Lower lobe of right lung (tissue), 2 donors: ENCODE data around the gene B9D2. TPM values are rescaled to one million over a fixed set of nuclear protein-coding genes. Genes with fewer than 3 reads are reported as not detected.

Experiments
- ATAC-seq, 2 donors: fragments of 200-7000 bp; cut with Tn5 transposase; one replicate each; pipeline ENCODE4 v1.9.1; 2020 to 2022; ENCODE audit warnings: mild to moderate bottlenecking in 2 of 2, moderate library complexity in 2 of 2
- DNase-seq: peaks from one replicate; pipeline ENCODE4 v3.0.0-alpha.2; 2020
- H3K27ac ChIP-seq: fragments of 200-600 bp; one replicate; pipeline ENCODE4 v1.8.0; 2022
- H3K27me3 ChIP-seq: fragments of 200-600 bp; one replicate; pipeline ENCODE4 v1.8.0; 2022; ENCODE audit warnings: low read depth
- H3K36me3 ChIP-seq: fragments of 200-600 bp; one replicate; pipeline ENCODE4 v1.8.0; 2022; ENCODE audit warnings: mild to moderate bottlenecking
- H3K4me1 ChIP-seq: fragments of 200-600 bp; one replicate; pipeline ENCODE4 v1.8.0; 2022
- H3K4me3 ChIP-seq: fragments of 200-600 bp; one replicate; pipeline ENCODE4 v1.8.0; 2022; ENCODE audit warnings: mild to moderate bottlenecking
- H3K9me3 ChIP-seq: fragments of 200-600 bp; one replicate; pipeline ENCODE4 v1.8.0; 2022
- intact Hi-C: fragments of 100-400 bp; cut with DNase I; formaldehyde crosslinking; loops from one replicate; pipeline ENCODE4 v1.11.0; 2022
- total RNA-seq: library from RNA; stranded (reverse); fragmentation: NEBNext Ultra II Directional; extraction: Animal tissue kit (Norgen Biotek cat#: 25700); gene quantifications from one replicate; pipeline ENCODE4 v1.2.1, GENCODE V29; 2021
- TF ChIP-seq, protein P1 (sequence below): fragments of 200-600 bp; IDR thresholded peaks from one replicate; pipeline ENCODE4 v1.8.0; 2022; ENCODE audit warnings: antibody characterized with exemption, mild to moderate bottlenecking
- donor health status: DM: no; HTN: yes; CAD: no; lungs with severe emphysema.

B9D2 gene
- total RNA-seq, 1 donor from 2014 or later, result 8.2 TPM

DNA sequence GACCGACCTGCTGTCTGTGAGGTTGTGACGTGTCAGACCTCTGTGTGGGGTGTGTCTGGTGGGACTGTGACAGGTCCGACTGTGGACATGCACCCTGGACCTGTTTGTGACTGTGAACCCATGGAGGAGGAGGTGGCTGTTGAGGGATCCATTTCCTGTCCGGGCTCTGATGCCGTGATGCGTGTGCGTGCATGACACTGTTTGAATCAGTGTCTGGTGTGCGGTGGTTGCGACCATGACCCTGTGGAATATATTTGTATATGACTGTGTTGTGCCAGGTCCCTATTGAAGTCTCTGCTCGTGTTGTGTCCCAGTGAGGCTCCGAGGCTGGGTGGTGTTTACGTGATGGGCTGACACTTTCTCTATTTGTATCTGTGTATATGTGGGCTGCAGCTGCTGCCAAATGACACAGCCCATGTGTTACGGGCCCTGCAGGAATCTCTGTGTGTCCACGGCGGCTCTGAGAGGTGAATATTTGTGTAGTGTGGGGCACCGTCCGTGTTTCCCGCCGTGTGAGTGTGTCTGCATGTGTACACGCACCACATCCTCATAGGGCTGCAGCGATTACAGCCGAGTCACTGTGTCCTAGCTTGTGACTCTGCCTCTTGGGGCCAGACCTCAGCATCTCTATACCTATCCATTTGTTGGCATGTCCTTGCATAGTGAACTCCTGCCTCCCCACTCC, 35.6 kb downstream of the B9D2 start:
- no peaks in the 10 kb centered on the region for H3K9me3 ChIP-seq
- intact Hi-C loops, result no loop called here
- ATAC-seq, result peak; percentile 2 to 12
- no peaks in the 10 kb centered on the region for H3K27me3 ChIP-seq
- H3K4me3 ChIP-seq, result peak overlapping the region; percentile 45
- peaks cover 36% of the 10 kb centered on the region for H3K36me3 ChIP-seq
- DNase-seq, result no peak
- TF ChIP-seq, protein P1, sequence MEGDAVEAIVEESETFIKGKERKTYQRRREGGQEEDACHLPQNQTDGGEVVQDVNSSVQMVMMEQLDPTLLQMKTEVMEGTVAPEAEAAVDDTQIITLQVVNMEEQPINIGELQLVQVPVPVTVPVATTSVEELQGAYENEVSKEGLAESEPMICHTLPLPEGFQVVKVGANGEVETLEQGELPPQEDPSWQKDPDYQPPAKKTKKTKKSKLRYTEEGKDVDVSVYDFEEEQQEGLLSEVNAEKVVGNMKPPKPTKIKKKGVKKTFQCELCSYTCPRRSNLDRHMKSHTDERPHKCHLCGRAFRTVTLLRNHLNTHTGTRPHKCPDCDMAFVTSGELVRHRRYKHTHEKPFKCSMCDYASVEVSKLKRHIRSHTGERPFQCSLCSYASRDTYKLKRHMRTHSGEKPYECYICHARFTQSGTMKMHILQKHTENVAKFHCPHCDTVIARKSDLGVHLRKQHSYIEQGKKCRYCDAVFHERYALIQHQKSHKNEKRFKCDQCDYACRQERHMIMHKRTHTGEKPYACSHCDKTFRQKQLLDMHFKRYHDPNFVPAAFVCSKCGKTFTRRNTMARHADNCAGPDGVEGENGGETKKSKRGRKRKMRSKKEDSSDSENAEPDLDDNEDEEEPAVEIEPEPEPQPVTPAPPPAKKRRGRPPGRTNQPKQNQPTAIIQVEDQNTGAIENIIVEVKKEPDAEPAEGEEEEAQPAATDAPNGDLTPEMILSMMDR, result no peak
- peak overlapping the region; percentile 86 for H3K27ac ChIP-seq
- H3K4me1 ChIP-seq, result peaks cover 63% of the 10 kb centered on the region

DNA sequence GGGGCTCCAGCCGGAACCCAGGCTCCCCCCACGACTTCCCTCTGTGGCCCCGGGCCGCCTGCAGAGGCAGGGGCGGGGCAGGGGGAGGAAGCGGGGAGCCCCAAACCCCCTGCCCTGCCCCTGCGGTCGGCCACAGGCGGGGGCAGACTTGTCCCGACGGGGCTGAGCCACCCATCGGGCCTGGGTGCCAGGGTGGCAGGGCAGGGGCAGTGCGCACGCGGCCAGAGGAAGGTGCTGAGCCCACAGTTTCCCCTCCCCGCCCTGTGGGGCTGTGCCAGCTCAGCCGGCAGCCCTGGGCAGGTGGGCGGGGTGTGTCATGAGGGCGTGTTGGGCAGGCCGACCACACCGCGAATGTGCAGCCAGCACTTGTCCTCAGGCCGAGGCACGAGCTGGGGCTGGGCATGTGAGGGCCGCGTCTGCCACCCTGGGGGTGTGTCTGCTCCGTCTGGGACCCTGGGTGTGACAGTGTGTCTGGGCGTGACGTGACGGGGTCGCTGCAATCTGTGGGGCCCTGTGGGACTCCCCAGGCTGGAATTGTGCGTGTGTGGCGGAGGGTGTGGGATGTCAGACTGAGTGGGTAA, 36.3 kb downstream of the B9D2 start:
- no peaks in the 10 kb centered on the region for H3K27me3 ChIP-seq
- peak overlapping the region; percentile 45 for H3K4me3 ChIP-seq
- ATAC-seq (peak; percentile 85 to 88), DNase-seq (peak; percentile 95)
- intact Hi-C loops, result no loop called here
- no peaks in the 10 kb centered on the region for H3K9me3 ChIP-seq
- H3K27ac ChIP-seq, result peak overlapping the region; percentile 86
- peaks cover 35% of the 10 kb centered on the region for H3K36me3 ChIP-seq
- TF ChIP-seq, protein P1, result no peak
- peaks cover 70% of the 10 kb centered on the region for H3K4me1 ChIP-seq

DNA sequence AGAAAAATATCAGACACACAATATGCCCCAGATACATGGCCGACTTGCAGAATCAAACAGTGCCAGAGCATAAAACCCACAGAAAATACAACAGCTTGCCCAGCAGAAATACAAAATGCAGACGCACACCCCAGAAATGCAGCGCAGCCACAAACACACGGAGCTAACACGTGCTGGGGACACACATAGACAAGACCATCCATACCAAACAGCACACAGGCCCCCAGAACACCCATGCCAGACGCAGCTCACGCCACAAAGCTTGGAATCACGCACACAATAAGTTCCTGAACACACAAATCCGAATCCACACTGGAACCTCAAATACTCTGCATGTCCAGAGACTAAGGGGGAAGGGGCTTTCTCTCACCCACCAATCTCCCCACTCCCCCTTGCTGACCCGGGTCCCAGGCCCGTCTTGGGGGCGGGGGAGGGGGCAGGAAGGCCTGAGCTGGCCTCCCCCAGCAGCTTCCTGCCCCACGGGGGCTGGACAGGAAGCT, 36.8 kb downstream of the B9D2 start:
- Histone ChIP-seq H3K27ac (peak overlapping the region; percentile 86), H3K36me3 (peaks cover 35% of the 10 kb centered on the region), H3K9me3 (no peaks in the 10 kb centered on the region), H3K4me3 (peak overlapping the region; percentile 45), H3K27me3 (no peaks in the 10 kb centered on the region), H3K4me1 (peaks cover 75% of the 10 kb centered on the region)
- intact Hi-C loops, result no loop called here
- TF ChIP-seq, protein P1, result no peak
- no peak for DNase-seq
- ATAC-seq, result no peak

GRCh38 chr19:41325947-41326706, 37.8 kb downstream of the B9D2 start:
- intact Hi-C loops, result no loop called here
- no peaks in the 10 kb centered on the region for H3K27me3 ChIP-seq
- peak overlapping the region; percentile 45 for H3K4me3 ChIP-seq
- H3K4me1 ChIP-seq, result peaks cover 85% of the 10 kb centered on the region
- peaks cover 32% of the 10 kb centered on the region for H3K36me3 ChIP-seq
- ATAC-seq (no peak), DNase-seq (no peak)
- peak overlapping the region; percentile 86 for H3K27ac ChIP-seq
- TF ChIP-seq, protein P1, result no peak
- no peaks in the 10 kb centered on the region for H3K9me3 ChIP-seq

DNA sequence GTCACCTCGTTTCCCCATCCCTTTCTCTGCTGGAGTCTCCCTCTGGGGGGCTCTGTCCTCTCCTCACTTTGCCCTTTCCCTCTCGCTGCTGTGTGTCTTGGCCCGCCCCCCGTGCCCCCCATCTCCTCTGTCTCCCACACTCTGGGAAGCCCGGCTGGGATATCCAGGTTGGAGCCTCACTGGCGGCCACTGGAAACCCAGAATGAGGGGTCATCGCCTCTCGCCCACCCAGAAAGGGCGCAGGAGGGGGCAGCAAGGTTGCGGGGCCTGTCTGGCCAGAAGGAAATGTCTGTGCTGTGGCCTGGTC, 38.4 kb downstream of the B9D2 start:
- no peaks in the 10 kb centered on the region for H3K27me3 ChIP-seq
- peak overlapping the region; percentile 45 for H3K4me3 ChIP-seq
- DNase-seq (no peak), ATAC-seq (no peak)
- TF ChIP-seq, protein P1, result no peak
- H3K9me3 ChIP-seq, result no peaks in the 10 kb centered on the region
- H3K36me3 ChIP-seq, result peaks cover 32% of the 10 kb centered on the region
- intact Hi-C loops, result no loop called here
- H3K4me1 ChIP-seq, result peaks cover 85% of the 10 kb centered on the region
- peak overlapping the region; percentile 86 for H3K27ac ChIP-seq
